Kidney (tissue), 14 donors: ENCODE data around the gene PAXX. TPM values are rescaled to one million over a fixed set of nuclear protein-coding genes. Genes with fewer than 3 reads are reported as not detected.

Source experiments
- DNase-seq, 5 donors: peaks; one replicate each; pipeline ENCODE4 v3.0.0-alpha.2; 2013 to 2020
- FAIRE-seq: peaks from 2 replicates; lab custom pipeline; 2012; peaks lifted over from hg19 to GRCh38; lab: Jason Lieb, UNC
- H3K27ac ChIP-seq, 2 donors: one replicate each; pipeline ENCODE4 v1.7.0; 2013; ENCODE audit warnings: low read depth in 2 of 2, low read length in 2 of 2, inconsistent platforms in 1 of 2
- H3K27me3 ChIP-seq: one replicate; pipeline ENCODE4 v1.7.1; 2013; ENCODE audit warnings: low read length, inconsistent platforms; ENCODE audit not compliant: control insufficient read depth, insufficient read depth
- H3K36me3 ChIP-seq, 3 donors: one replicate each; pipeline versions ENCODE4 v1.7.0 to v1.7.1; 2013; ENCODE audit warnings: low read length in 3 of 3, control low read depth in 1 of 3, inconsistent platforms in 1 of 3; ENCODE audit not compliant: insufficient read depth in 3 of 3, control insufficient read depth in 2 of 3
- H3K4me1 ChIP-seq, 3 donors: one replicate each; pipeline versions ENCODE4 v1.7.0 to v1.7.1; 2013; ENCODE audit warnings: low read length in 3 of 3, inconsistent platforms in 1 of 3, low read depth in 1 of 3; ENCODE audit not compliant: control insufficient read depth in 2 of 3, insufficient read depth in 2 of 3
- H3K4me3 ChIP-seq, 3 donors: one replicate each; pipeline versions ENCODE4 v1.7.0 to v1.8.1; 2013; ENCODE audit warnings: low read length in 3 of 3, control low read depth in 1 of 3, inconsistent platforms in 1 of 3
- H3K9ac ChIP-seq, 3 donors: one replicate each; pipeline versions ENCODE4 v1.7.0 to v1.7.1; 2013; ENCODE audit warnings: low read length in 3 of 3, control low read depth in 1 of 3, inconsistent platforms in 1 of 3
- H3K9me3 ChIP-seq, 3 donors: one replicate each; pipeline versions ENCODE4 v1.7.0 to v1.7.1; 2013; ENCODE audit warnings: low read length in 3 of 3, control low read depth in 1 of 3, inconsistent platforms in 1 of 3; ENCODE audit not compliant: control insufficient read depth in 2 of 3, insufficient read depth in 1 of 3
- CTCF ChIP-seq: IDR thresholded peaks from 3 replicates; pipeline ENCODE4 v1.5.1; 2012; ENCODE audit warnings: mild to moderate bottlenecking, moderate library complexity, borderline replicate concordance; ENCODE audit not compliant: insufficient read depth; ENCODE audit errors: extremely low read depth
- intact Hi-C: fragments of 100-400 bp; cut with DNase I; formaldehyde crosslinking; loops from one replicate; pipeline ENCODE4 v1.11.1; 2022
- polyA plus RNA-seq: library from polyadenylated mRNA; stranded (reverse); fragments of 350-450 nt; fragmentation: Illumina TruSeq; extraction: RNeasy Lipid Tissue Mini Kit (QIAGEN cat#74804); gene quantifications from one replicate; pipeline ENCODE4 v1.2.3, GENCODE V29; 2014; ENCODE audit warnings: low read depth, low replicate concordance; ENCODE audit not compliant: insufficient read depth
- total RNA-seq: library from RNA; stranded (reverse); fragmentation: NEBNext Ultra II Directional; extraction: Animal tissue kit (Norgen Biotek cat#: 25700); gene quantifications from one replicate; pipeline ENCODE4 v1.2.1, GENCODE V29; 2021
- donor health status: control.
- donor health status: control.
- donor health status: control.
- donor health status: control.
- donor health status: control.
- donor health status: DM: yes; HTN: yes; CAD: no.
- donor health status: Normal renal cell carcinoma (clear cell type).

The PAXX gene
- total and polyA plus RNA-seq, 2 donors from 2014 or later = 54.2 to 80.9 TPM

- Histone ChIP-seq H3K27ac (no peak overlapping the region), H3K4me1 (peaks cover 0 to 4% (median 0%) of the 10 kb centered on the region in 3 donors), H3K9ac (no peak overlapping the region), H3K27me3 (no peaks in the 10 kb centered on the region), H3K9me3 (no peaks in the 10 kb centered on the region), H3K4me3 (no peak overlapping the region), H3K36me3 (no peaks in the 10 kb centered on the region)
- FAIRE-seq = no peak
- intact Hi-C loops = no loop called here
- no peak for TF ChIP-seq CTCF
- DNase-seq = no peak
Measured at GRCh38 chr9:137009938-137010732, 17.9 kb downstream of the PAXX start.

GRCh38 chr9:137011156-137011555 is 18.9 kb downstream of the PAXX start:
- TF ChIP-seq CTCF = no peak
- Histone ChIP-seq H3K27ac (no peak overlapping the region), H3K36me3 (no peaks in the 10 kb centered on the region), H3K9me3 (no peaks in the 10 kb centered on the region), H3K4me3 (no peak overlapping the region), H3K9ac (no peak overlapping the region), H3K4me1 (peaks cover 0 to 4% (median 0%) of the 10 kb centered on the region in 3 donors), H3K27me3 (no peaks in the 10 kb centered on the region)
- intact Hi-C loops = no loop called here
- FAIRE-seq = no peak
- no peak for DNase-seq

GRCh38 chr9:137011907-137012675 is 19.9 kb downstream of the PAXX start:
- FAIRE-seq = no peak

More at GRCh38 chr9:137011907-137012675, 19.9 kb downstream of the PAXX start:
- Histone ChIP-seq H3K36me3 (peaks cover 0 to 5% (median 0%) of the 10 kb centered on the region in 3 donors), H3K9ac (no peak overlapping the region), H3K9me3 (no peaks in the 10 kb centered on the region), H3K27me3 (no peaks in the 10 kb centered on the region), H3K4me3 (no peak overlapping the region), H3K4me1 (peaks cover 0 to 4% (median 0%) of the 10 kb centered on the region in 3 donors), H3K27ac (no peak overlapping the region)
- DNase-seq = no peak
- no peak for TF ChIP-seq CTCF
- intact Hi-C loops = no loop called here
